Parathyroid adenoma (tissue), 2 donors: ENCODE results near the gene IZUMO4.
A peak's percentile ranks its signal among the peaks of the same experiment; 100 is the strongest.

Experiments
- H2AFZ ChIP-seq: fragments of 300-600 bp; sonication (generic); one replicate; pipeline ENCODE4 v1.7.0; 2017; ENCODE audit warnings: antibody characterized with exemption, mild to moderate bottlenecking
- H3K27ac ChIP-seq: fragments of 300-600 bp; sonication (generic); one replicate; pipeline ENCODE4 v1.7.0; 2017
- H3K27me3 ChIP-seq: fragments of 300-600 bp; sonication (generic); one replicate; pipeline ENCODE4 v1.7.0; 2017; ENCODE audit warnings: low read length; ENCODE audit not compliant: control insufficient read depth, insufficient read depth
- H3K36me3 ChIP-seq: fragments of 300-600 bp; sonication (generic); one replicate; pipeline ENCODE4 v1.7.0; 2017; ENCODE audit warnings: low read length; ENCODE audit not compliant: control insufficient read depth, insufficient read depth
- H3K4me1 ChIP-seq: fragments of 300-600 bp; sonication (generic); one replicate; pipeline ENCODE4 v1.7.0; 2017; ENCODE audit warnings: control low read depth
- H3K4me2 ChIP-seq: fragments of 300-600 bp; sonication (generic); one replicate; pipeline ENCODE4 v1.7.0; 2017; ENCODE audit warnings: low read length
- H3K4me3 ChIP-seq: fragments of 300-600 bp; sonication (generic); one replicate; pipeline ENCODE4 v1.7.0; 2017; ENCODE audit warnings: low read depth, low read length
- H3K79me2 ChIP-seq: fragments of 300-600 bp; sonication (generic); one replicate; pipeline ENCODE4 v1.7.0; 2017; ENCODE audit warnings: control low read depth
- H3K9ac ChIP-seq: fragments of 300-600 bp; sonication (generic); one replicate; pipeline ENCODE4 v1.7.0; 2017; ENCODE audit warnings: mild to moderate bottlenecking
- H3K9me3 ChIP-seq: fragments of 300-600 bp; sonication (generic); one replicate; pipeline ENCODE4 v1.7.0; 2017; ENCODE audit warnings: low read length; ENCODE audit not compliant: control insufficient read depth
- CTCF ChIP-seq: fragments of 300-600 bp; sonication (generic); IDR thresholded peaks from one replicate; pipeline ENCODE4 v1.7.0; 2017; ENCODE audit warnings: antibody characterized with exemption, mild to moderate bottlenecking
- donor health status: primary hyperparathyroidism.

IZUMO4 gene

GRCh38 chr19:2056837-2057192 lies 39.9 kb upstream of the IZUMO4 start:
- Histone ChIP-seq H3K9me3 (no peaks in the 10 kb centered on the region), H3K79me2 (peaks cover 3% of the 10 kb centered on the region), H3K9ac (no peak overlapping the region), H3K4me2 (no peak overlapping the region), H3K4me1 (peaks cover 30% of the 10 kb centered on the region), H3K27ac (peak overlapping the region; percentile 53), H2AFZ (no peak overlapping the region), H3K27me3 (no peaks in the 10 kb centered on the region), H3K4me3 (no peak overlapping the region), H3K36me3 (no peaks in the 10 kb centered on the region)
- TF ChIP-seq CTCF: no peak

- Histone ChIP-seq H3K4me2 (no peak overlapping the region), H3K4me1 (peaks cover 37% of the 10 kb centered on the region), H3K36me3 (no peaks in the 10 kb centered on the region), H2AFZ (no peak overlapping the region), H3K27me3 (no peaks in the 10 kb centered on the region), H3K9me3 (no peaks in the 10 kb centered on the region), H3K9ac (no peak overlapping the region), H3K4me3 (no peak overlapping the region), H3K79me2 (peaks cover 3% of the 10 kb centered on the region), H3K27ac (peak overlapping the region; percentile 90)
- TF ChIP-seq CTCF: no peak
These were observed 38.9 kb upstream of the IZUMO4 start for GRCh38 chr19:2057484-2058469.

GRCh38 chr19:2058570-2059421 lies 37.9 kb upstream of the IZUMO4 start:
- Histone ChIP-seq H3K9me3 (no peaks in the 10 kb centered on the region), H3K27me3 (no peaks in the 10 kb centered on the region), H3K36me3 (no peaks in the 10 kb centered on the region), H3K9ac (peak overlapping the region; percentile 51), H3K27ac (peak overlapping the region; percentile 90), H2AFZ (peak overlapping the region; percentile 87), H3K4me2 (peak overlapping the region; percentile 99), H3K4me3 (peak overlapping the region; percentile 86), H3K4me1 (peaks cover 37% of the 10 kb centered on the region), H3K79me2 (peaks cover 3% of the 10 kb centered on the region)
- no peak for TF ChIP-seq CTCF

GRCh38 chr19:2059422-2060201 lies 37.1 kb upstream of the IZUMO4 start:
- TF ChIP-seq CTCF: no peak
- Histone ChIP-seq H3K27ac (peak overlapping the region; percentile 90), H3K9me3 (no peaks in the 10 kb centered on the region), H3K36me3 (no peaks in the 10 kb centered on the region), H3K4me2 (peak overlapping the region; percentile 99), H3K79me2 (peaks cover 3% of the 10 kb centered on the region), H3K4me3 (peak overlapping the region; percentile 86), H3K27me3 (no peaks in the 10 kb centered on the region), H3K4me1 (peaks cover 37% of the 10 kb centered on the region), H2AFZ (peak overlapping the region; percentile 87), H3K9ac (peak overlapping the region; percentile 51)
